Measurements from ENCODE around the gene U2AF1L4.
"Not testable (repeated sequence)": the region's sequence is repeated elsewhere in the genome, so short reads cannot be mapped to it uniquely, and the experiment has no call there.

Gene U2AF1L4

GRCh38 chr19:35729763-35730162, 15.5 kb downstream of the U2AF1L4 start:
- no peak for DNase-seq (ENCODE audit: extremely low read depth, low read depth)
- no peak for TF ChIP-seq CTCF (IDR thresholded peaks at IDR 0.05; ENCODE audit: low read depth, low read length)

GRCh38 chr19:35729021-35729420, 16.2 kb downstream of the U2AF1L4 start:
- TF ChIP-seq CTCF (IDR thresholded peaks at IDR 0.05; ENCODE audit: low read depth, low read length) = no peak

GRCh38 chr19:35727956-35728706, 17.1 kb downstream of the U2AF1L4 start:
- TF ChIP-seq CTCF (IDR thresholded peaks at IDR 0.05; ENCODE audit: low read depth, low read length) = no peak
- no peak for DNase-seq (ENCODE audit: extremely low read depth, low read depth)

More at GRCh38 chr19:35729021-35729420, 16.2 kb downstream of the U2AF1L4 start:
- DNase-seq (ENCODE audit: extremely low read depth, low read depth) = no peak

- DNase-seq (ENCODE audit: extremely low read depth, low read depth) = no peak
- no peak for TF ChIP-seq CTCF (IDR thresholded peaks at IDR 0.05; ENCODE audit: low read depth, low read length)
Measured at GRCh38 chr19:35727053-35727955, 17.9 kb downstream of the U2AF1L4 start.

GRCh38 chr19:35725216-35725861, 19.9 kb downstream of the U2AF1L4 start:
- no peak for DNase-seq (ENCODE audit: extremely low read depth, low read depth)
- TF ChIP-seq CTCF (IDR thresholded peaks at IDR 0.05; ENCODE audit: low read depth, low read length) = no peak

- DNase-seq (ENCODE audit: extremely low read depth, low read depth) = no peak
- no peak for TF ChIP-seq CTCF (IDR thresholded peaks at IDR 0.05; ENCODE audit: low read depth, low read length)
Measured at GRCh38 chr19:35724560-35724959, 20.7 kb downstream of the U2AF1L4 start.

- not testable (repeated sequence) for DNase-seq (ENCODE audit: extremely low read depth, low read depth)
Measured at GRCh38 chr19:35724132-35724531, 21.1 kb downstream of the U2AF1L4 start.

All from AG09319 (cell line).